ENCODE results near the gene IL22RA1.
A peak's percentile ranks its signal among the peaks of the same experiment; 100 is the strongest.

IL22RA1 gene

GRCh38 chr1:24111262-24111995, 31.5 kb downstream of the IL22RA1 start:
- DNase-seq = no peak

- no peak for DNase-seq
Measured at GRCh38 chr1:24110642-24111261, 32.2 kb downstream of the IL22RA1 start.

GRCh38 chr1:24109686-24110475, 33.1 kb downstream of the IL22RA1 start:
- DNase-seq = no peak

- DNase-seq = no peak
Measured at GRCh38 chr1:24109166-24109483, 33.8 kb downstream of the IL22RA1 start.

- no peak for DNase-seq
Measured at GRCh38 chr1:24108334-24109165, 34.4 kb downstream of the IL22RA1 start.

- no peak for DNase-seq
Measured at GRCh38 chr1:24107462-24108138, 35.3 kb downstream of the IL22RA1 start.

GRCh38 chr1:24105368-24106160, 37.4 kb downstream of the IL22RA1 start:
- DNase-seq = no peak

GRCh38 chr1:24104854-24105253, 38.1 kb downstream of the IL22RA1 start:
- no peak for DNase-seq

- no peak for DNase-seq
Measured at GRCh38 chr1:24103879-24104278, 39.1 kb downstream of the IL22RA1 start.

- no peak for DNase-seq
Measured at GRCh38 chr1:24103408-24103807, 39.5 kb downstream of the IL22RA1 start.

- DNase-seq = no peak
Measured at GRCh38 chr1:24102961-24103360, 40.0 kb downstream of the IL22RA1 start.

GRCh38 chr1:24101796-24102586, 40.9 kb downstream of the IL22RA1 start:
- DNase-seq = peak; percentile 28

- DNase-seq = no peak
Measured at GRCh38 chr1:24100945-24101737, 41.8 kb downstream of the IL22RA1 start.

- no peak for DNase-seq
Measured at GRCh38 chr1:24098943-24099638, 43.8 kb downstream of the IL22RA1 start.

- no peak for DNase-seq
Measured at GRCh38 chr1:24098102-24098501, 44.8 kb downstream of the IL22RA1 start.

- DNase-seq = no peak
Measured at GRCh38 chr1:24097663-24098062, 45.3 kb downstream of the IL22RA1 start.

- DNase-seq = no peak
Measured at GRCh38 chr1:24096739-24097103, 46.2 kb downstream of the IL22RA1 start.

- DNase-seq = no peak
Measured at GRCh38 chr1:24096009-24096738, 46.8 kb downstream of the IL22RA1 start.

Measured in NCI-H146 (cell line).